Measurements from ENCODE around the gene SNX32.

The SNX32 gene

GRCh38 chr11:65869643-65870306 is 36.0 kb downstream of the SNX32 start:
- no peak for DNase-seq

GRCh38 chr11:65870307-65870658 is 36.5 kb downstream of the SNX32 start:
- no peak for DNase-seq

DNA sequence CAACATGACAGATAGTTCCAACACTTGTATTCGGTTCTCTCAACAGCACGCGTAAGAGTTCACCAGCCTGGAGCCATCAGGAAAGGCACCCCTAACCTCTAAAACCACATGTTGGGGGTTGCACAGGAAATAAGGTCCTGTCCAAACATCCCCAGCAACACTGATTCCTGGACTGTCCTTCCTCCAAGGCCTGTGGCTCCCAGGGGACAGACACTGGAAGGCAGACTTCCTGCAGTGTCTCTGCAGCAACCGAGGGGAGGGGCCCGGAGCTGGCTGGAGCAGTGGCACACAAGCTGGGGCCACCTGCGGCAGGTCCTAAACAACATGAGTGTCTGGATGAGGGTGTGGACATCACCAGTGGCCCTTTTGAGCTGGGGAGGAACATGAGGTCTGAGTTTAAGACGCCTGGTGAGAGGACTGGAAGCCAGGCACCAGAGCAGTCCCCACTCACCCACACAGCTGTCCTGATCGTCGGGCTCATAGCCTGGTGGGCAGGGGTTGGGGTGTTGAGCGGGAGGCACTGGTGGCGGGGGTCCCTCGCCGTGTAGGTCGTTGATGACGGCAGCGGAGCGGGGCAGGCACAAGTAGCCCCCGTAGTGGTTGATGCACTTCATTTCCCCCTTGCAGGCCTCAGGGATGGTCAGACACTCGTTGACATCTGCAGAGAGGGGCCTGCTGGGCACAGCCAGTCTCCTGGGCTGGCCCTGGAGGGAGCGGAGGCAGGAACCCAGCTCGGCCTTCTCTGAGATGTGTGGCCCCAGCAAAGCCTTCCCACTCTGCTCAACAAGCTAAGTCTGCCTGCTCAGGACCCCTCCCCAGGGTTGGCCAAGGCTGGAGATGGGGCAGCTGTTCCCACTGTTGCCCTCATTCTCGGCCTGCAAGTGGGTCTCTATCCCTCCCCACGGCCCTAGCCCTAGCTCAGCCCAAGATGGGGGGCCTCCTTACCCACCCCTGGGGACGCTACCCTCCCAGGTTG is 37.2 kb downstream of the SNX32 start:
- no peak for DNase-seq

GRCh38 chr11:65871811-65872548 is 38.2 kb downstream of the SNX32 start:
- no peak for DNase-seq

DNA sequence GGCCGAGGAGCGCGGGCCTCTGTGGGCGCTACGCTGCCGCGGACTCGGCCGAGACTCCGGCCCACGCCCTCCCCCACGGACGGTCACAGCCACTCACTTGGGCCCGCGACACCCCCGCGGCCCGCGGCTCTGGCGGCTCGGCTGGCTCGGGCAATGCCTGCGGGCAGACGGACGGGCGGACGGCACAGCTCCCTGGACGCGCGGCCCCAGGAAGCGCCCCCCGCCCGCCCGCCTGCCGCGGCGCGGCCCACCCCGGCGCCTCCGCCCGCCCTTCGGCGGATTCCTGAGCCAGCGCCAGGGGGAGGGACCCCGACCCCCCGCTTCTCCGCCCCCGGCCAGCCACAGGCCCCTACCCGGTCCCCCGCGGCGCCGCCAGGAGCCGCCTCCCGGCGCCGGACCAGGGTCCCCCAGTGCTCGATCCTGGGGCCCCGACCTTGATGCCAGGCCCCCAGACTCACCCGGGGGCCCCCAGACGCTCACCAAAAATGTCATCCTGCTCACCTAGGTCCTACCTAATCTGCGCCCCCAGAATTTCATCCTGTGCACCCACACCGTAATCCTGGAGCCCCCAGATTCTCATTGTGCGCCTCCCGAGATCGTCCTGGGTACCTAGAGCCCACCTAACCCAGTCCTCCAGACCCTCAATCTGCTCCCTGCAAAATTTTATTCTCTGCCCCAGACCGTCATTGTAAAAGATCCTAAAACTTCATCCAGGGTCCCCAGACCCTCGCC is 39.0 kb downstream of the SNX32 start, which contains the start of gene EFEMP2:
EFEMP2 (minus strand) TSS at position 215 of the 732 bp plus-strand sequence. CDS start 446 bp downstream, outside the sequence.
- DNase-seq = no peak

- DNase-seq = peak; percentile 73
Measured at GRCh38 chr11:65873318-65874156, 39.8 kb downstream of the SNX32 start.

- DNase-seq = no peak
Measured at GRCh38 chr11:65879617-65880016, 45.9 kb downstream of the SNX32 start, which contains the start of gene CTSW. Gene CTSW (plus strand): TSS chr11:65879837. CDS start chr11:65879855, 18 bp downstream.

GRCh38 chr11:65880027-65880426 is 46.3 kb downstream of the SNX32 start:
- no peak for DNase-seq

DNA sequence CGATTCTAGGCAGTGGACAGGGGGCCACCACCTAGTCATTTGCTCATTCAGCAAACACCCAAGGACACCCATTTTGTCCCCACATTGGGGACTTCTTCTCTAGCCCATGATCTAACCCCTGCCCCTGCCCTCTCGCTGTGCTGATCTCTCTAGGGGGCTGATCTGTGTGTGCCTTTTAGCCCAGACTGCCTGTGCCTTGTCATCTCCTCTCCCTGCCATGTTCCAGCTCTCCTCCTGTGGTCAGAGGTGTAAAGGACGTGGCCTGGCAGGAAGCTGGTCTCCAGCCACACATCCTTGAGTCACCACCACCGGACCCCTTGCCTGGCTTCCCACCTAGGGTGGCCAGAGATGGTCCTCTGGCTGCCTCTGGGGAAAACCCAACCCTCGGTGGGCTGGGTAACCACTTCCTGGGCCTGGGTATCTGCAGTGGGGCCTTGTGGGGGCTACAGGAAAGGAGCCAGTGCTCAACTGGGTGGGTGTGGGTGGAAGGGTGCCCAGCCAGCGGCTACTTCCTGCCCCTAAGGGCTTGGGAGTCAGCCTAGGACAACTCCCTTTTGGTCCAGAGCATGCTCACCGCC is 47.2 kb downstream of the SNX32 start:
- no peak for DNase-seq

- no peak for DNase-seq
Measured at GRCh38 chr11:65882120-65883057, 48.6 kb downstream of the SNX32 start.

DNA sequence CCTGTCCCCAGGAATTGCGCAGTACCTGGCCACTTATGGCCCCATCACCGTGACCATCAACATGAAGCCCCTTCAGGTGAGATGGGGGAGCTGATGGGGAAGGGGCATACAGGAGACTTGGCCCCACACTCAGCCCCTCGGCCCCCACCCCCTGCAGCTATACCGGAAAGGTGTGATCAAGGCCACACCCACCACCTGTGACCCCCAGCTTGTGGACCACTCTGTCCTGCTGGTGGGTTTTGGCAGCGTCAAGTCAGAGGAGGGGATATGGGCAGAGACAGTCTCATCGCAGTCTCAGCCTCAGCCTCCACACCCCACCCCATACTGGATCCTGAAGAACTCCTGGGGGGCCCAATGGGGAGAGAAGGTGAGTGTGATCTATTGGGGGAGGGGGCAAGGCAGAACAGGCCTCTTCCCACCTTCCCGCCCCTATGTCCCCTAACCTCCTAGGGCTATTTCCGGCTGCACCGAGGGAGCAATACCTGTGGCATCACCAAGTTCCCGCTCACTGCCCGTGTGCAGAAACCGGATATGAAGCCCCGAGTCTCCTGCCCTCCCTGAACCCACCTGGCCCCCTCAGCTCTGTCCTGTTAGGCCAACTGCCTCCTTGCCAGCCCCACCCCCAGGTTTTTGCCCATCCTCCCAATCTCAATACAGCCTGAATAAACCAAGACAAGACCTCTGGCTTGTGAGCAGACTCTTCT is 49.4 kb downstream of the SNX32 start:
- no peak for DNase-seq

DNA sequence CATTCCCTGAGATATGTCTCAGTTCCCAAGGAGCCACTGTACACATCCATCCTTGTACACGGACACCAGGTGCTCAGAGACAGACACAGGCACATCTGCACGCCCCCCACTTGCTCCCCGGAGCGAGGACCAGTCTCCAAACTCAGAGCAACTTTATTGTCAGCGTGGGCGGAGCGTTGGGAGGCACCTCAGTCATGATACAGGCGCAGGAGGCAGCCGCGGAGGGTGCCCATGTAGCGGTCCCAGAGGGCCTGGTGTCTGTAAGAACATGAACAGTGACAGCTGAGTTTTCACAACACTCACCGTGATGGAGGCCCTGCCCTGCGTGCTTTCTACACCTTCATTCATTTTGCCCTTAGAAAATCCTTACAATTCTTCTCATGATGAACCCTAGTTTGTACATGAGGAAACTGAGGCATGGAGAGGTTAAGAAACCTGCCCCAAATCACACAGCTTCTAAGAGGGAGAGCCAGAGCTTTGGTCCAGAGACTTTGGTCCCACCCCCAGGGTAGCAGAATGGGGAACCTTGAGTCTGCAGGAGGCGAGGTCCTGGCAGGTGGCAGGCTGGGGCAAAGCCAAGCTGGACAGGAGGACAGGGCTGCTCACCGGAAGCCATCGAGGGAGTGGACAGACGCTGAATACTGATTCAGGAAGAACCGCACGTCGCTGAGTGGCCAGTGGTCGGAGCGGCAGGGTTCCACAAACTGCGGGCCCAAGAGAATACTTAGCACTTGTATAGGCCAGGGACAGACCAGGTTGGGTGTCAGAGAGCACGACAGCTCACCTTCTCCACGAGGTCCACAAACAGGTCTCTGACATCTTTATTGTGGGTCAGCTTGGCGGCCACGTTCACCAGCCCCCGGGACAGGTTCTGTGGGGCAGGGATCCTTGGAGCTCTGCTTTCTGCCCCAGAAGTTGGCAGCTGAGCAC is 50.3 kb downstream of the SNX32 start:
- DNase-seq = no peak

DNA sequence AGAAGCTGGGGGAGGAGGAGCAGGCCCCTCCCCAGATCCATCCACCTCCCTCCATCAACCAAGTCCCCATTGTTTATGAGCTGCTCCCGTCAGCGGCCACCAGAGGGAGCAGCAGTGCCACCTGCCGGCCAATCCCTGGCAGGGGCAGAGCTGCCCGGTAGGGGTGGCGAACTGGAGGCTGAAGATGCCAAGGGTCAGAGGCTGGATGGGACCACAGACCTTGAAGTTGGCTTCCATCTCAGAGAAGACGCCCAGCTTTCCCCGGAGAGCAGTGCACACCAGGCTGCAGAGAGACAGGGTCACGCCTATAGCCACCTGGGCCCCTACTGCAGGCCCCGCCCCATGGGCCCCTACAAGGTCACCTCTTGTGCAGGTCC is 50.9 kb downstream of the SNX32 start:
- no peak for DNase-seq

- DNase-seq = no peak
Measured at GRCh38 chr11:65885231-65885630, 51.5 kb downstream of the SNX32 start.

- DNase-seq = no peak
Measured at GRCh38 chr11:65885808-65886536, 52.2 kb downstream of the SNX32 start.

GRCh38 chr11:65886826-65887722 is 53.3 kb downstream of the SNX32 start:
- DNase-seq = no peak

Data from NCI-H1048 (cell line).